ENCODE results near the gene SLC27A2.

Gene SLC27A2

GRCh38 chr15:50281427-50281826 lies 99.4 kb downstream of the SLC27A2 start:
- no peak for DNase-seq

Data from CD4-positive, alpha-beta T cell treated with Interleukin-1 beta for 1 hour (primary cell).